ENCODE results near the gene ZFP36L2. TPM values are rescaled to one million over a fixed set of nuclear protein-coding genes. Genes with fewer than 3 reads are reported as not detected.

ZFP36L2 gene
- total and polyA plus RNA-seq, 9 donors = 115 to 369 (median 232) TPM

- Histone ChIP-seq H3K9me3 (no peaks in the 10 kb centered on the region), H3K4me3 (peak overlapping the region; percentile 77), H3K4me1 (ENCODE audit: insufficient read depth) (peaks cover 26% of the 10 kb centered on the region), H3K27ac (peak overlapping the region; percentile 90 to 92), H3K36me3 (no peaks in the 10 kb centered on the region), H3K27me3 (no peaks in the 10 kb centered on the region)
- no peak for TF ChIP-seq EP300 (IDR thresholded peaks at IDR 0.05)
- no peak for TF ChIP-seq CTCF (IDR thresholded peaks at IDR 0.05)
- intact Hi-C loops (cut with DNase I) = loop anchor here in 2 of 4 donors (5.0 to 10.0 kb wide), 6 partner anchors 81 to 369 kb away; no protein-coding TSS in a partner anchor
- no peak for DNase-seq
- WGBS, 3 donors = 3 to 4% (median 3%) methylated on average over 4 of the region's 4 CpGs
Measured at GRCh38 chr2:43223521-43224001, 2.8 kb downstream of the ZFP36L2 start.

- no peak for TF ChIP-seq EP300 (IDR thresholded peaks at IDR 0.05)
- TF ChIP-seq CTCF (IDR thresholded peaks at IDR 0.05) = no peak
- TF ChIP-seq POLR2A (IDR thresholded peaks at IDR 0.05) = no peak
- Histone ChIP-seq H3K36me3 (no peaks in the 10 kb centered on the region), H3K27ac (peak overlapping the region in 1 of 2 donors; percentile 90), H3K9me3 (no peaks in the 10 kb centered on the region), H3K27me3 (no peaks in the 10 kb centered on the region), H3K4me1 (ENCODE audit: insufficient read depth) (peaks cover 23% of the 10 kb centered on the region), H3K4me3 (peak overlapping the region; percentile 77)
- WGBS, 3 donors = 2 to 3% (median 3%) methylated on average over 8 of the region's 8 CpGs
- intact Hi-C loops (cut with DNase I) = loop anchor here in 2 of 4 donors (5.0 to 10.0 kb wide), 6 partner anchors 82 to 368 kb away; no protein-coding TSS in a partner anchor
- DNase-seq = no peak
Measured at GRCh38 chr2:43222475-43223309, 3.7 kb downstream of the ZFP36L2 start.

- H3K4me1 ChIP-seq (ENCODE audit: insufficient read depth) = peaks cover 27% of the 10 kb centered on the region
- H3K27me3 ChIP-seq = no peaks in the 10 kb centered on the region
- no peaks in the 10 kb centered on the region for H3K9me3 ChIP-seq
- WGBS, 3 donors = 0 to 1% (median 1%) methylated on average over 8 of the region's 8 CpGs
- H3K4me3 ChIP-seq = peak overlapping the region; percentile 77
- DNase-seq = peak; percentile 90 to 93 (median 92)
- H3K27ac ChIP-seq = peak overlapping the region; percentile 31 to 90
- intact Hi-C loops (cut with DNase I) = loop anchor here in 3 of 4 donors (2.0 to 10.0 kb wide), 7 partner anchors 83 to 367 kb away; no protein-coding TSS in a partner anchor
- H3K36me3 ChIP-seq = no peaks in the 10 kb centered on the region
- TF ChIP-seq POLR2A (IDR thresholded peaks at IDR 0.05) (peak; percentile 25), EP300 (IDR thresholded peaks at IDR 0.05) (peak; percentile 40), CTCF (IDR thresholded peaks at IDR 0.05) (no peak)
Measured at GRCh38 chr2:43221763-43222474, 4.5 kb downstream of the ZFP36L2 start.

- Histone ChIP-seq H3K27ac (peak overlapping the region; percentile 73 to 90), H3K36me3 (no peaks in the 10 kb centered on the region), H3K27me3 (no peaks in the 10 kb centered on the region), H3K4me3 (peak overlapping the region; percentile 77), H3K4me1 (ENCODE audit: insufficient read depth) (peaks cover 27% of the 10 kb centered on the region), H3K9me3 (no peaks in the 10 kb centered on the region)
- intact Hi-C loops (cut with DNase I) = loop anchor here in 3 of 4 donors (2.0 to 10.0 kb wide), 7 partner anchors 84 to 366 kb away; no protein-coding TSS in a partner anchor
- 1% methylated on average over 16 of the region's 16 CpGs for WGBS, 3 donors
- peak; percentile 86 to 91 (median 88) for DNase-seq
- no peak for TF ChIP-seq POLR2A (IDR thresholded peaks at IDR 0.05)
- TF ChIP-seq EP300 (IDR thresholded peaks at IDR 0.05) = no peak
- no peak for TF ChIP-seq CTCF (IDR thresholded peaks at IDR 0.05)
Measured at GRCh38 chr2:43221124-43221762, 5.2 kb downstream of the ZFP36L2 start.
